HUES48 (cell line): ENCODE results near the gene LYSMD2.

Experiments
- H3K27ac ChIP-seq: one replicate; pipeline ENCODE4 v1.7.0; 2013; ENCODE audit warnings: low read depth, low read length, inconsistent platforms
- H3K27me3 ChIP-seq: 2 replicates; pipeline ENCODE4 v1.6.1; 2013; ENCODE audit warnings: mild to moderate bottlenecking, low read length; ENCODE audit not compliant: control insufficient read depth, insufficient read depth
- H3K36me3 ChIP-seq: 2 replicates; pipeline ENCODE4 v1.6.1; 2013; ENCODE audit warnings: low read length; ENCODE audit not compliant: control insufficient read depth, insufficient read depth
- H3K4me1 ChIP-seq: 2 replicates; pipeline ENCODE4 v1.6.1; 2013; ENCODE audit warnings: mild to moderate bottlenecking, low read length; ENCODE audit not compliant: control insufficient read depth, insufficient read depth
- H3K4me3 ChIP-seq: 2 replicates; pipeline ENCODE4 v1.5.1; 2013; ENCODE audit warnings: mild to moderate bottlenecking, low read depth, low read length
- H3K9ac ChIP-seq: 2 replicates; pipeline ENCODE4 v1.6.1; 2013; ENCODE audit warnings: mild to moderate bottlenecking, low read depth, low read length, moderate library complexity
- H3K9me3 ChIP-seq: 2 replicates; pipeline ENCODE4 v1.6.1; 2013; ENCODE audit warnings: low read length; ENCODE audit not compliant: control insufficient read depth, insufficient read depth

LYSMD2 gene

DNA sequence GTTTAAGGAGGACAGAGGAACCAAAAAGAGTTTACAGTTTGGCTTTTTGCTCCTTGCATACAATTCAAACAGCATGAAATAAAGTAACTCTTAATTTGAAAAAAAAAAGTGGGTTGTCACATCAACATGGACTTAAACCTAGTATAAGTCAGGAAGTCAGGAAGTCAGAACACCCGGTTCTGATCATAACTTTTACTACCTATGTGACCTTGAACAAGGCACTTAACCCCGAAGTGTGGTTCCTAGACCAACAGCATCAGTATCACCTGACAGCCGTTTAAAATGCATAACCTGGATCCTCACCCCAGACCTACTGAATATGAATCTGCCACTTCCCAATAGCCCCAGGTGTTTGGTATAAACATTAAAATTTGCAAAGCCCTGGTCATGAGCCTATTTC is 18.7 kb downstream of the LYSMD2 start:
- Histone ChIP-seq H3K9ac (no peak overlapping the region), H3K4me3 (no peak overlapping the region), H3K9me3 (no peaks in the 10 kb centered on the region), H3K4me1 (peaks cover 5% of the 10 kb centered on the region; the same call in 1 of the 2 replicates), H3K27ac (no peak overlapping the region), H3K36me3 (peaks cover 15% of the 10 kb centered on the region; the same call in 1 of the 2 replicates), H3K27me3 (no peaks in the 10 kb centered on the region)

DNA sequence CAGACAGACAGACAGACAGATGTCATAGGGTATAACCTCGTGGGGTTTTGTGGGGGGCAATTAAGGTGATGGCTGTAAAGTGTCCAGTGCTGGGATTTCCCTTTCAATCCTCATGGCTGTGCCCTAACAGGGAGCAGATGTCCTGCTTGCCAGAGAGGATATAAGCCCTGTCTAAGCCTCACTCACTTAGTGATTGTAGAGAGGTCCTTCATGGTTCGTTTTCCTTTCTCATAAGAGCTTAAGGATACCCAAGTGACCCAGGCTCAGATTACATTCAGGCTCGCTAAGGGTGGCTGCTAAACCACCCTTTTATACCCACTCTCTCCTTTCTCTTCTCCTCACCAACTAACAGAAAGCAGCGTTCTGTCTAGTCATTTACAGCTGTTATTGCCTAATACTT is 19.2 kb downstream of the LYSMD2 start:
- Histone ChIP-seq H3K27ac (no peak overlapping the region), H3K9me3 (no peaks in the 10 kb centered on the region), H3K36me3 (peaks cover 19% of the 10 kb centered on the region; the same call in 1 of the 2 replicates), H3K9ac (no peak overlapping the region), H3K4me1 (peaks cover 5% of the 10 kb centered on the region; the same call in 1 of the 2 replicates), H3K4me3 (no peak overlapping the region), H3K27me3 (no peaks in the 10 kb centered on the region)

DNA sequence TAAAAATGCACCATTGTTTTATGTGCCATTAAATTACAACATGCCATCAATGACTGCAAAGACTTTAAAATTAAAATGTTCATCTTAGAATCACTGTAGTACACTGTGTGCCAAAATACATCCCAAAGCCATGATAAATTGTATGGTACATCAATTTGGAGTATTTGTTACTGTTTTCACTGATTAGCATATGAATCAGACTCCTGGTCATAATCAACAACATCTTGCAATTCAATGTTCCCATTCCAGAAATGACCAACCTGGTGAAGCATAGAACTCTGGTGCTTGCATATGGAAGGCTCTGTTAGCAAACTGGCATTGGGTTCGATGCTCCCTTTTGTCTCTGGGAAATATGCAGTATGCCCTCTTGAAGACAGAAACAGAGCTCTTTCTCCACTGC is 22.5 kb downstream of the LYSMD2 start:
- Histone ChIP-seq H3K36me3 (peaks cover 19% of the 10 kb centered on the region), H3K27ac (no peak overlapping the region), H3K27me3 (no peaks in the 10 kb centered on the region), H3K9me3 (no peaks in the 10 kb centered on the region), H3K4me1 (peaks cover 5% of the 10 kb centered on the region; the same call in 1 of the 2 replicates), H3K4me3 (no peak overlapping the region), H3K9ac (no peak overlapping the region)

DNA sequence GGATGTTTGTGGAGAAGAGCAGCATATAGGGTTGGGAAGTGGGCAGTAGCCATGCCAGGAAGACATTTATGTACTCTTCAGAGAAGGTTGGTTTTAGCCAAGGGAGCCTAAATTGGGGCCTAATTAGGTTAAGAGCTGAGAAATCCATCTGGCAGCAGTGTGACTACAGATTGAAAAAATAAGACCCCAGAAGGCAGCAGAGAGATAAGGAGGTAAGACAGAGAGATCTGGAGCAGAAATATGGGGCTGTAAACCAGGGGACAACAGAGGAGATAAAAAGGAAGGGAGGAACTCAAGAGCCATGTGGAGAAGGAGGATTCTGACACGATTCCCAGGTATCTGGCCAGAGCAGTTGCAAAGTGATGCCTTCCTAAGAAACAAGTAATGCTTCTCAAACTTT is 23.3 kb downstream of the LYSMD2 start:
- peaks cover 5% of the 10 kb centered on the region; the same call in 1 of the 2 replicates for H3K4me1 ChIP-seq
- H3K9ac ChIP-seq, result no peak overlapping the region
- H3K36me3 ChIP-seq, result peaks cover 16% of the 10 kb centered on the region
- no peak overlapping the region for H3K27ac ChIP-seq
- no peaks in the 10 kb centered on the region for H3K9me3 ChIP-seq
- no peak overlapping the region for H3K4me3 ChIP-seq
- no peaks in the 10 kb centered on the region for H3K27me3 ChIP-seq

DNA sequence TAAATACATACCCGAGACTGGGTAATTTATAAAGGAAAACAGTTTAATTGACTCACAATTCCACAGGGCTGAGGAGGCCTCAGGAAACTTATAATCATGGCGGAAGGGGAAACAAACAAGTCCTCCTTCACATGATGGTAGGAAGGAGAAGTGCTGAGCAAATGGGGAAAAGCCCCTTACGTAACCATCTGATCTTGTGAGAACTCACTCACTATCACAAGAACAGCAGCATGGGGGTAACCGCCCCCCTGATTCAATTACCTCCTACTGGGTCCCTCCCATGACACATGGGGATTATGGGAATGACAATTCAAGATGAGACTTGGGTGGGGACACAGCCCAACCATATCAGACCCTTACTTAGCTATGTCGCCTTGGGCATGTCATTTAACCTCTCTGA is 28.4 kb downstream of the LYSMD2 start:
- peaks cover 13% of the 10 kb centered on the region for H3K36me3 ChIP-seq
- no peak overlapping the region for H3K27ac ChIP-seq
- no peaks in the 10 kb centered on the region for H3K4me1 ChIP-seq
- H3K4me3 ChIP-seq, result no peak overlapping the region
- no peak overlapping the region for H3K9ac ChIP-seq
- H3K27me3 ChIP-seq, result no peaks in the 10 kb centered on the region
- no peaks in the 10 kb centered on the region for H3K9me3 ChIP-seq

DNA sequence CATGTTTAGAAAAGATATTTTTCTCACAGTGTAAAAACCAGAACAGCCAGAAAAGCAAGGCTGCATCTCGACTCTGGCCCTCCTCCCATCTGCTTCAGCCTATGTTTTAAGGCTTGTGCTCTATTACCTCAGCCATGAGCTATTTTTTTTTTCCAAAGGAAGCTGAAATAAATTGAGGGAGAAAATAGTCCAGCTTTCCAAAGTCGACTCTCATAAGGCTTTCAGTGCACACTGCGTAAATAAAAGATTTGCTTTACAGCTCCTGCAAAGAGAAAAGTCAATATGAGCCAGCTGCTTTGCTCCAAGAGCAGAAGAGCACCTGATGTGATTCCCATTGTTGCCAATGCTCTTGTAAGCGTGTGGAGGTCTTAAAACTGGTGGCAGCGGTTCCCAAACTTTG is 29.4 kb downstream of the LYSMD2 start:
- Histone ChIP-seq H3K27ac (no peak overlapping the region), H3K27me3 (no peaks in the 10 kb centered on the region), H3K4me3 (no peak overlapping the region), H3K36me3 (peaks cover 4% of the 10 kb centered on the region), H3K4me1 (no peaks in the 10 kb centered on the region), H3K9ac (no peak overlapping the region), H3K9me3 (no peaks in the 10 kb centered on the region)

DNA sequence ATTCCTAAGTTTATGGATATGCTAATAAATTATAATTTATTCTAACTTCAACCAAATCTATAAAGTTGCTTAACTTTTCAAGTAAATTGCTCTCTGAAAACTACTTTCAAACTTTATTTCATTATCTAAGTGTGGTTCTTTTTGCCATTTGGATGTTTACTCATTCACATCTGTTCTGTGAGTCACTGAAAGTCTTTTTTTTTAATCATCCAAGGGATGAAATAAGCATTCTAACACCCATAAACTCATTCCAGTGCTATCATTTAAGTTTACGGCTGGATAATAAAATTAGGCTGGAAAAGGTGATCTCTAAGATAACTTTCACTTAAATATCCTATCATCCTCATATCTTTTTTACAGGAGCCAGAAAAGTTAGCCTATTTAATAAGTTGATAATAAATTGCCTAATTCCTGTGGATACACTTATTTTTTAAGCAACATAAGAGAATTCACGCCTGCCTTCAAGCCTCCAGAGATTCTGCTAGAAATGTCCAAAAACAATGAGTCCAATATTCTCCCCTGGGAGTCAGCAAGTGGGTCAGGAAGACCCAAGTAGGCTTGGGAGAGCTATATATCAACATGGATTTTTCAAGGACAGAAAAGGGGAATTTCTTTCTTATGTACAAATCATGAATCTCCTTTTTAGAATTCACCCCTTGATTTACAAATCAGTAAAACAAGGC is 30.4 kb downstream of the LYSMD2 start:
- Histone ChIP-seq H3K36me3 (0 out of 2 replicates have a peak, but pooled peaks cover 3% of the 10 kb centered on the region), H3K9me3 (no peaks in the 10 kb centered on the region), H3K27me3 (no peaks in the 10 kb centered on the region), H3K4me1 (no peaks in the 10 kb centered on the region), H3K4me3 (no peak overlapping the region), H3K27ac (no peak overlapping the region), H3K9ac (no peak overlapping the region)

DNA sequence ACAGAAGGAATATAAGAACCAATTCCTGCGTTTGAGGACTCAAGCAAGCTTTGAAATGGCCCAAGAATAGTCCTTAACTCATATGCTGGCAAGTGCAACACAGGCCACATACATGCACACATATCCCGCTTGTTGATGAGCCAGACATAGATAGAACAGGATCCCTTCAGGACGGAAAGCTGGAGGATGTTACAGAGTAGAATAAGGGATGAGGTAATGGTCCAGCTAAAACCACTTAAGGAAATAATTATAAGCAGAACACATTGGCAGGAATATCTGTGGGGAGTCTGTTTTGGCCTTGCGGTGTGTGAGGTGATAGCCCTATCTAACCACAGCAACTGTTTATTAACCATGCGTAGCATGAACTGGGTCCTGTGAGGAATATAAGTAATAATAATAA is 31.2 kb downstream of the LYSMD2 start:
- H3K27ac ChIP-seq, result no peak overlapping the region
- H3K9me3 ChIP-seq, result no peaks in the 10 kb centered on the region
- H3K4me3 ChIP-seq, result no peak overlapping the region
- H3K9ac ChIP-seq, result no peak overlapping the region
- peaks cover 4% of the 10 kb centered on the region for H3K36me3 ChIP-seq
- H3K4me1 ChIP-seq, result no peaks in the 10 kb centered on the region
- no peaks in the 10 kb centered on the region for H3K27me3 ChIP-seq

DNA sequence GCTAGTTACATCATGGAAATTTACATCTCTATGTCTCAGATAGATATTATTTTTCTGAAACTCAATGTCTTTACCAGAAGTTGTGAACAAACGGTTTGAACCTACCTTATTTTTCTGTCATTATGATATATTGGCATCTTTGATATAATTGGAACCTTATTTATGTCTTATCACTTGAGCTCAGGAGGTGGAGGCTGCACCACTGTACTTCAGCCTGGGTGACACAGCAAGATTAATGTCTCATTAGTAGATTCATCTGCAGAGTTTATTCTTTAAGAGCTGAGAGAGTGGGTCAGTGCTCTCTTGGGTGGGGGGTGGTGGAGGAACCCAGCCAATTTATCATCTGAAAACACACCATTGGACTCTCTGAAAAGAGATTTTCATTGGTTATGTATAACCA is 34.7 kb downstream of the LYSMD2 start:
- Histone ChIP-seq H3K27me3 (no peaks in the 10 kb centered on the region), H3K9me3 (no peaks in the 10 kb centered on the region), H3K36me3 (peaks cover 23% of the 10 kb centered on the region), H3K9ac (no peak overlapping the region), H3K4me3 (no peak overlapping the region), H3K4me1 (no peaks in the 10 kb centered on the region), H3K27ac (no peak overlapping the region)

DNA sequence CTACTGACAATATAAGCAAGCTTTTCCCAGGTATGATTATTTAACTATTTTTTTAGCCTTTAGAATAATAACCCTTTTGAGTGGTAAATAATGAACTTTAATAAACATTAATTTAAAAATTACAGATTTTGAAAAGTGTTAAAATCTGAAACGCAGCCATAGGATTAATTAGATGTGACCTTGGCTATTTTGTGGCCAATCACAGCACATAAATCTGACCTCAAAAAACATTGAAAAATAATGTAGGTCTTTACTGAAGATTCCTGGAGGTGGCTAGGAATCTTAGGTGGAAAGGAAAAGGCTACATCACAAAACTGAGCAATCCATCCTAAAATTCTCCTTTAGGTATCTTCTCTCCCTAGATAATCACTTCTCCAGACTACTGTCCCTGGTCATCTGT is 38.1 kb downstream of the LYSMD2 start:
- Histone ChIP-seq H3K9me3 (no peaks in the 10 kb centered on the region), H3K4me1 (no peaks in the 10 kb centered on the region), H3K27ac (no peak overlapping the region), H3K36me3 (peaks cover 33% of the 10 kb centered on the region), H3K27me3 (no peaks in the 10 kb centered on the region), H3K4me3 (no peak overlapping the region), H3K9ac (no peak overlapping the region)

DNA sequence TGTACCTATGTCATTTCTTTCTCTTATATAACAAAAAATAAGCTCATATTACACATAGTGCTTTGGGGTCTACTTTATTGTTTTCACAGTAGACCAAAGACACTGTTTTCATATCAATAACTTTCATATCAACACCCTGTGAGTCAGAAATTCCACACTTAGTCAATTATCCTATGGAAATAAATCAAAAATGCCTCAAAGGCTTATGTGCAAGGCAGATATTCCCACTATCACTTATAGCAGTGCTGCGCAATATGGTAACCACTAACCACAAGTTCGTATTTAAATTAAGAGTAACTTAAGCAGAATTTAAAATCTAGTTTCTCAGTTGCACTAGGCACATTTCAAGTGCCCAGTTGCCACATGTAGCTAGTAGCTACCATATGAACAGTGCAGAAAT is 40.3 kb downstream of the LYSMD2 start:
- Histone ChIP-seq H3K9me3 (no peaks in the 10 kb centered on the region), H3K27ac (no peak overlapping the region), H3K27me3 (no peaks in the 10 kb centered on the region), H3K4me3 (no peak overlapping the region), H3K9ac (no peak overlapping the region), H3K4me1 (no peaks in the 10 kb centered on the region), H3K36me3 (peaks cover 41% of the 10 kb centered on the region)
